Right renal pelvis (tissue), 4 donors: ENCODE data around the gene CD86. TPM values are rescaled to one million over a fixed set of nuclear protein-coding genes. Genes with fewer than 3 reads are reported as not detected.
"Not testable (repeated sequence)": the region's sequence is repeated elsewhere in the genome, so short reads cannot be mapped to it uniquely, and the experiment has no call there.

Experiments used
- DNase-seq, 4 donors: peaks; one replicate each; pipeline ENCODE4 v3.0.0-alpha.2; 2013; ENCODE audit warnings: low read depth in 4 of 4, low spot score in 3 of 4, missing footprints in 1 of 4
- polyA plus RNA-seq, 4 donors: library from polyadenylated mRNA; unstranded; fragments of 120-200 nt; gene quantifications; one replicate each; pipeline ENCODE4 v1.2.1, GENCODE V29; 2013; ENCODE audit not compliant: insufficient read length in 4 of 4

CD86 gene
- polyA plus RNA-seq, 4 donors, result 1.8 to 2.9 (median 2.3) TPM

DNA sequence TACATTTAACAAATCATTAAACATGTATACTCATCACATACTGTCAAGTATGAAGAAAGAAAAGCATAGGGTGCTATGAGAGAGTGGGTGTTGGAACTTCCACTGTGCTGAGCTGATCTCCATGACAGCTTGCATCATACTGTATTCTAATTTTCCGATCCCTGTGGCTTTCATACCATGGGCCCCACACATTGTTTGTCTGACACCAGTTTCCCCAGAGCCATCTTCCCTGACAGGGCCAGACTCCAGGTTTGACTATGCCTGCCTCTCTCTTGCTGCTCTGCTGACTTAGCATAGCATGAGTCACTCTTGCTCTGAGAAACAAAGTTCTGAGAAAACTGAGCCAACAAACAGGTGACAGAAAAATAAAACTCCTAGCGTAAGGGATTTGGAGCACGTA, 91.3 kb downstream of the CD86 start:
- no peak for DNase-seq

DNA sequence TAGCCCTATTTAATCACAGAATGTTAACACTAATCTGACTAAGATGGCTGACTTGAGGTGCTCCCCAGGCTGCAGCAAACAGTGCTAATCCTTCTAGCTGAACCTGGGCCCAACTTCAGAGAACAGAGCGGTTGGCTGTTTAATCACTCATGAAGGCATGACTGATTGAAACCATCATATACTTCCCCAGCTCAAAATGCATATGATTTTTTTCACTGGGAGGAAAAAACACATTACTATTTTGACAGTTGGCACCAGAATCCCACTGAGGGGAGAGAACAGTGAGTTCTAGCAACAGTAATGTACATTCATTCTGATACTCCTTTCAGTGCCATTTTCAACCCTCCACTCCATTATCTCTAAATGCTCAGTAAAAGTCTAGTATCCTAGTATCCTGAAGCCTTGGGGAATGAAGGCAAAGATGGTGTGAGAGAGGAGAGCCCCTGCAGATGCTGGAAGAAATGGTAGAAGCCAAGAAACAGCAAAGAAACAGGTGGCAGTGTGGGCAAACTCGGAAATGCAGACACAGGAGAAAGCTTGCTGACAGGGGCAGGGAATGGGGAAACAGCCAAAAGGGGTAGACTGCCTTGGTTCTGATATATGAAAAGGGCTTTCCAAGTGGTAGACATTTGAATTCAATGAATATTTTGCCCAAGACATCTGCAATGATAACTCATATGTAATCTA, 93.9 kb downstream of the CD86 start:
- DNase-seq, result no peak

DNA sequence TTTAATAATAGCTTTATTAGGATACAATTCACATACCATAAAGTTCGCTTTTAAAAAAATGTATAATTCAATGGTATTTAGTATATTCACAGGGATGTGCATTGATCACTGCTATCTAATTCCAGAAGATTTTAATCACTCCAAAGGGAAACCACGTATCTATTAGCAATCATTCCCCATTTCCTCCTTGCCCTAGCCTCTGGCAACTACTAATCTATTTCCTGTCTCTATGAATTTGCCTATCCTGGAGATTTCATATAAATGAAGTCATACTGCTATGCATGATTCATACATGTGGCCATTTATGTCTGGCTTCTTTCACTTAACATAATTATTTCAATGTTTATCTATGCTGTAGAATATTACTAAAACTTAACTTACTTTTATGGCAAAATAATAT, 96.3 kb downstream of the CD86 start:
- DNase-seq, result no peak

DNA sequence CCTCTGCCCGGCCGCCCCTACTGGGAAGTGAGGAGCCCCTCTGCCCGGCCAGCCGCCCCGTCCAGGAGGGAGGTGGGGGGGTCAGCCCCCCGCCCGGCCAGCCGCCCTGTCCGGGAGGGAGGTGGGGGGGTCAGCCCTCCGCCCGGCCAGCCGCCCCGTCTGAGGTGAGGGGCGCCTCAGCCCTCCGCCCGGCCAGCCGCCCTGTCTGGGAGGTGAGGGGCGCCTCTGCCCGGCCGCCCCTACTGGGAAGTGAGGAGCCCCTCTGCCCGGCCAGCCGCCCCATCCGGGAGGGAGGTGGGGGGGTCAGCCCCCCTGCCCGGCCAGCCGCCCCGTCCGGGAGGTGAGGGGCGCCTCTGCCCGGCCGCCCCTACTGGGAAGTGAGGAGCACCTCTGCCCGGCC, 109.8 kb downstream of the CD86 start:
- not testable (repeated sequence) for DNase-seq

DNA sequence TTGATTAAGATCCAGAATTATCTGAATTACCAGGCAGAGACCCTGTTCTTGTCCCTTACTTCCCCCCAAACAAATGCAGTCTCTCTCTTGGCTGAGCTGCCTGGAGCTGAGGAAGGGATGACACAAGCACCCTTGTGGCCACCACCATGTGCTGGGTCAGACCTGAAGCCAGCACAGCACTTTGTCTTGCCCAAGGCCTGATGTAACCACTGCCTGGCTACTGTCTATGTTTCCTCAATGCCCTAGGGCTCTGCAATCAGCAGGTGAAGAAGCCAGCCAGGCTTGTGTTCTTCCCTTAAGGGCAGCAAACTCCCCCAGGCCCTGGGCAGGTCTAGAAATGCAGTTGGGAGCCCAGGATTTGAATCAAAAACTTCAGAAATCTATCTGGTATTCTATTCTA, 112.5 kb downstream of the CD86 start:
- DNase-seq, result no peak

DNA sequence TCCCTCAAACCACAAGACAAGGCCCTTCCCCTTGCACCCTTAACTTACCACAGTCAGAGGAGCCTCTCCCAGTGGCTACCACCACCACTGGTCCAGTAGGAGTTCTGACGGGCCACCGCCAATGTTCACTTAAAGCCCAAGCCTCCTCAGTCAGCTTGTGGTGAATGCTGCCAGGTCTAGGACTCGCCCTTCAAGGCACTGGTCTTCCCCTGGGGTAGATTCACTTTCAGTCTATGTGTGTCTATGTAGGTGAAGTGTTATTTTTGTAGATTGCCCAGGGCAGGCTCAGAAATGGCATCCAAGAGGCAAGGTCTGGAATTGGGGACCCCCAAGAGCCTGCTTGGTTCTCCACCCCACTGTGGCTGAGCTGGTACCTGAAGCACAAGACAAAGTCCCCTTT, 112.9 kb downstream of the CD86 start:
- DNase-seq, result no peak

DNA sequence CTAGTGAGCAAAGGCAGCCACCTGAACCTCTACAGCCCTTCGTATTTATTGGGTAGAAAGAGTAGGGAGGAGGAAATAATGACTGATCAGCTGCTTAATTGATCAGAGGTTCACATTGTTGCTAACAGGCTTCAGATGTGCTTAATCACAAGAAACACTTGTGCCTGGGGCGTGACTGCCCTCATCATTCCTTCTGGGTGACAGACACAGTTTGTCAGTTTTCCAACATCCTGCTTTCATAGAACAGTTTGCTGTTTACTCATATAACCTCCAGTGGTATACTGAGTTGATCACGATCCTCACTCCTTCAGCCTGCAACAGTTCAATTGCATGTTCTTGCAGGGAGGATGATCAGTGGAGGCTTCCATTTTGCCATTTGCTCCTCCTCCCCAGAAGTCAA, 114.7 kb downstream of the CD86 start:
- DNase-seq, result no peak

Other genes starting within 250 kb of the CD86 start
- 10 to 100 TPM; 30.2 to 41.9 (median 36.2) TPM for gene IQCB1, start 220.3 kb upstream of the CD86 start, polyA plus RNA-seq
- 10 to 100 TPM in 1 of 4 donors, 1 to 10 TPM in 3; 7.4 to 11.2 (median 8.6) TPM for gene EAF2, start 220.2 kb upstream of the CD86 start, polyA plus RNA-seq
- 10 to 100 TPM in 2 of 4 donors, 1 to 10 TPM in 2; 9.5 to 15.5 (median 11.7) TPM for gene SLC15A2, start 161.0 kb upstream of the CD86 start, polyA plus RNA-seq
- gene ILDR1, start 33.1 kb upstream of the CD86 start, polyA plus RNA-seq, result 10 to 100 TPM in 1 of 4 donors, 1 to 10 TPM in 3; 8.2 to 10.5 (median 8.9) TPM
- 10 to 100 TPM; 21.9 to 29.6 (median 27.3) TPM for gene CASR, start 128.3 kb downstream of the CD86 start, polyA plus RNA-seq